ENCODE data around the gene ADGRV1. TPM values are rescaled to one million over a fixed set of nuclear protein-coding genes. Genes with fewer than 3 reads are reported as not detected.

ADGRV1 gene
- total RNA-seq, 1 donor from 2014 or later: 0.13 TPM

- intact Hi-C loops (cut with micrococcal nuclease): loop anchor here (5.0 kb wide), 1 partner anchor 777 kb away; no protein-coding TSS in a partner anchor
- Mint-ChIP-seq H3K27me3 (no peaks in the 10 kb centered on the region), H3K27ac (no peak overlapping the region), H3K4me1 (peaks cover 2% of the 10 kb centered on the region), H3K9me3 (no peaks in the 10 kb centered on the region), H3K4me3 (no peak overlapping the region), H3K36me3 (ENCODE audit: low read depth) (no peaks in the 10 kb centered on the region)
- ChIA-PET CTCF (interaction anchor here (0.7 to 7.5 kb wide), 4 partner anchors 9 to 554 kb away, joined by 3 to 179 read pairs (median 24); partner anchors contain the start of gene ARRDC3), POLR2A (no interaction called here)
- TF ChIP-seq, protein P1, sequence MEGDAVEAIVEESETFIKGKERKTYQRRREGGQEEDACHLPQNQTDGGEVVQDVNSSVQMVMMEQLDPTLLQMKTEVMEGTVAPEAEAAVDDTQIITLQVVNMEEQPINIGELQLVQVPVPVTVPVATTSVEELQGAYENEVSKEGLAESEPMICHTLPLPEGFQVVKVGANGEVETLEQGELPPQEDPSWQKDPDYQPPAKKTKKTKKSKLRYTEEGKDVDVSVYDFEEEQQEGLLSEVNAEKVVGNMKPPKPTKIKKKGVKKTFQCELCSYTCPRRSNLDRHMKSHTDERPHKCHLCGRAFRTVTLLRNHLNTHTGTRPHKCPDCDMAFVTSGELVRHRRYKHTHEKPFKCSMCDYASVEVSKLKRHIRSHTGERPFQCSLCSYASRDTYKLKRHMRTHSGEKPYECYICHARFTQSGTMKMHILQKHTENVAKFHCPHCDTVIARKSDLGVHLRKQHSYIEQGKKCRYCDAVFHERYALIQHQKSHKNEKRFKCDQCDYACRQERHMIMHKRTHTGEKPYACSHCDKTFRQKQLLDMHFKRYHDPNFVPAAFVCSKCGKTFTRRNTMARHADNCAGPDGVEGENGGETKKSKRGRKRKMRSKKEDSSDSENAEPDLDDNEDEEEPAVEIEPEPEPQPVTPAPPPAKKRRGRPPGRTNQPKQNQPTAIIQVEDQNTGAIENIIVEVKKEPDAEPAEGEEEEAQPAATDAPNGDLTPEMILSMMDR (IDR thresholded peaks at IDR 0.05): no peak
- ATAC-seq (ENCODE audit: low read depth) (no peak), DNase-seq (no peak)
Measured at GRCh38 chr5:90865180-90865579, 306.6 kb downstream of the ADGRV1 start.

DNA sequence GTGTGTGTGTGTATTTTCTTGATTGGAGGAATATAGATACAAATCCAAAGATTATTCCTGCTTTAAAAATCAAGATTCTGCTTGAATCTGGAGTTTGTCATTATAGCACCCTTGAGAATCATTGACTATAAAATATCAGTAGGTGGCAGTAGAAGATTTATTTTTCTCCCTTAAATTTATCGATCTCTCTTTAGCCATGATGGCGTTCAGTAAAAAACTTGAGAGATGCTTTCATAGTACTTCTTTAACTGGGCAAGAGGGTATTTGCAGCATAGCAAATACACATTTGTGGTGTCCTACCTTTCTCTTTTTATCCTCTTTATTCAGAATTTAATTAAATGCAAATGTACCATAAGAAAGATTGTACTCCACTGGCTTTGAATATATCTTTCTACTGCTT lies 307.7 kb downstream of the ADGRV1 start:
- POLR2A ChIA-PET: no interaction called here
- Mint-ChIP-seq H3K27me3 (no peaks in the 10 kb centered on the region), H3K27ac (no peak overlapping the region), H3K36me3 (ENCODE audit: low read depth) (no peaks in the 10 kb centered on the region), H3K9me3 (no peaks in the 10 kb centered on the region), H3K4me1 (peaks cover 2% of the 10 kb centered on the region), H3K4me3 (no peak overlapping the region)
- CTCF ChIA-PET: interaction anchor here (0.6 to 7.5 kb wide), 6 partner anchors 15 to 553 kb away, joined by 3 to 179 read pairs (median 4); partner anchors contain the start of gene ARRDC3
- intact Hi-C loops (cut with micrococcal nuclease): loop anchor here (1.0 to 5.0 kb wide), 5 partner anchors 236 to 776 kb away; no protein-coding TSS in a partner anchor
- ATAC-seq (ENCODE audit: low read depth) (peak; percentile 37), DNase-seq (no peak)
- TF ChIP-seq, protein P1 (IDR thresholded peaks at IDR 0.05): no peak

GRCh38 chr5:90866915-90867731 lies 308.5 kb downstream of the ADGRV1 start:
- TF ChIP-seq, protein P1 (IDR thresholded peaks at IDR 0.05): no peak
- CTCF ChIA-PET: interaction anchor here (4.3 to 7.5 kb wide), 2 partner anchors 518 to 552 kb away, joined by 42 to 179 read pairs; partner anchors contain the start of gene ARRDC3
- Mint-ChIP-seq H3K4me3 (no peak overlapping the region), H3K27me3 (no peaks in the 10 kb centered on the region), H3K4me1 (peaks cover 2% of the 10 kb centered on the region), H3K9me3 (no peaks in the 10 kb centered on the region), H3K36me3 (ENCODE audit: low read depth) (no peaks in the 10 kb centered on the region), H3K27ac (no peak overlapping the region)
- DNase-seq (no peak), ATAC-seq (ENCODE audit: low read depth) (no peak)
- POLR2A ChIA-PET: no interaction called here
- intact Hi-C loops (cut with micrococcal nuclease): loop anchor here (1.0 to 5.0 kb wide), 5 partner anchors 236 to 775 kb away; no protein-coding TSS in a partner anchor

GRCh38 chr5:90868799-90869198 lies 310.2 kb downstream of the ADGRV1 start:
- Mint-ChIP-seq H3K27ac (no peak overlapping the region), H3K4me3 (no peak overlapping the region), H3K4me1 (peaks cover 2% of the 10 kb centered on the region), H3K36me3 (ENCODE audit: low read depth) (no peaks in the 10 kb centered on the region), H3K27me3 (no peaks in the 10 kb centered on the region), H3K9me3 (no peaks in the 10 kb centered on the region)
- TF ChIP-seq, protein P1 (IDR thresholded peaks at IDR 0.05): no peak
- no peak for ATAC-seq (ENCODE audit: low read depth)
- ChIA-PET POLR2A (no interaction called here), CTCF (no interaction called here)
- intact Hi-C loops (cut with micrococcal nuclease): loop anchor here (5.0 kb wide), 1 partner anchor 774 kb away; no protein-coding TSS in a partner anchor
- no peak for DNase-seq

DNA sequence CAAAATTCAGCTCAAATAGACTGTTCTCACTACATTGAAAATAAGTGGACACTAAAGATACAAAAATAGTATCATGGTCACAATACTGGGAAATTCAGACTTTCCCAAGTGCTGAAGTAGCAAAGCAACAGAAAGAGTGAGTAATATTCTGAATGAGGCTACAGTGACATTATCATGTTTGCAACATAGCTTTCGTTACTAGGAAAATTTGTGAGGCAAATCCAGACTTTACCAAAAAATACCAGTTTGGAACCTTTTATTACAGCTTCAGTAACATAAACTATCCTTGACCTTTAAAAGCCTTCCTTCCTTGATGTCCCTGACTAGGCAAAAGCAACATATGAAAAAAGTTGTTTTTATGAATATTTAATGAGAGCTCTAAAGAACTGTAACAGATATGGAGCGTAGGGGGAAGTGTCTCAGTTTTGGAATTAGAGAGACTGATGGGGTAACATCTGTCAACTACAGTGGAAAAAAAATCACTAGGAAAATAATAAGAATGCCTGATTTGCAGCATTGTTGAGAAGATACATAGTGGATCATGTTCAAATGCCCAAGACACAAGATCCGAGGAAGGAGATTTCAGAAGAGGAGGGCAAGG lies 312.9 kb downstream of the ADGRV1 start:
- H3K27me3 Mint-ChIP-seq: no peaks in the 10 kb centered on the region
- no peak for DNase-seq
- H3K4me1 Mint-ChIP-seq: peaks cover under 1% of the 10 kb centered on the region
- no peaks in the 10 kb centered on the region for H3K36me3 Mint-ChIP-seq (ENCODE audit: low read depth)
- TF ChIP-seq, protein P1 (IDR thresholded peaks at IDR 0.05): no peak
- ATAC-seq (ENCODE audit: low read depth): no peak
- no peak overlapping the region for H3K4me3 Mint-ChIP-seq
- intact Hi-C loops (cut with micrococcal nuclease): no loop called here
- H3K27ac Mint-ChIP-seq: no peak overlapping the region
- POLR2A ChIA-PET: no interaction called here
- H3K9me3 Mint-ChIP-seq: no peaks in the 10 kb centered on the region
- CTCF ChIA-PET: interaction anchor here (0.9 to 1.3 kb wide), 4 partner anchors 9 to 548 kb away, joined by 3 to 6 read pairs (median 3); no protein-coding TSS in a partner anchor

Data from activated B cell treated with CpG ODN at 0.5 μM for 24 hours (primary cell).